GM15510 (cell line): Measurements from ENCODE around the gene S100Z.

Experiments used
- POLR2A ChIP-seq: IDR thresholded peaks from 3 replicates; pipeline ENCODE4 v1.6.1; 2011; ENCODE audit warnings: borderline replicate concordance; ENCODE audit not compliant: insufficient read length; ENCODE audit errors: extremely low read depth

Gene S100Z

GRCh38 chr5:76818844-76819831, 30.7 kb upstream of the S100Z start, which contains the start of gene F2RL1:
Gene F2RL1, plus strand, starts transcription at chr5:76819030. Its CDS starts 153 bp downstream, at chr5:76819183.
- TF ChIP-seq POLR2A = no peak

DNA sequence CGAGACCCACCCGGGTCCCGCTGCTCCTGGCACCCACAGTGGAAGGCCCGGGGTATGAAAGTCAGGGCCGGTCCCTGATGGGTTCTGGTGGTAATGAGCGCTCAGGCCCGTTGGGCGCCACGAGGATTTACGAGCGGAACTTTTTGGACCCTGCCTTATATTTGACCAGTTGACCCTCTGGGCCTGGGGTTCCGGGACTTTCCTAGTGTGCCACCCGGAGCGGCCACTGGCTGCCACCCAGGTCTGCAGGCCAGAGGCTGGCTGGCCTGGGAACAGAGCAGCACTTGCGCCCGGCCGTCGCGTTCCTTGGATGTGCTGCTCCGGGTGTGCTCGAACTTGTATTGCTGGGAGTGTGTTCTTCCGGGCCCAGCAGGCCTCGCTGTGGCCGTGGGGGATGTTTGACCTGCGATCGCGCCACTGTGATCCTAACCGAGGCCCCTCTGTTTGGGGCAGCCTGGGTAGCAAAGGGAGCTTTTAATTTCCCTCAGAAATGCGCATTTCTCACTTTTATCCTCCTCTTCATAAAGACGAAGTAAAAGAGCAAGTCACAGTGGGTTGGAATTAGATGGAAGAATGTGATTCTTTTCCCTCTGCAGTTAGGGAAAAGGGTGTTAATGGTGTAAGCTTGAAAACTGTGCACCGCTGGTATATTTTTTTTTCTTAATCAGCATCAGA, 29.8 kb upstream of the S100Z start:
- no peak for TF ChIP-seq POLR2A

DNA sequence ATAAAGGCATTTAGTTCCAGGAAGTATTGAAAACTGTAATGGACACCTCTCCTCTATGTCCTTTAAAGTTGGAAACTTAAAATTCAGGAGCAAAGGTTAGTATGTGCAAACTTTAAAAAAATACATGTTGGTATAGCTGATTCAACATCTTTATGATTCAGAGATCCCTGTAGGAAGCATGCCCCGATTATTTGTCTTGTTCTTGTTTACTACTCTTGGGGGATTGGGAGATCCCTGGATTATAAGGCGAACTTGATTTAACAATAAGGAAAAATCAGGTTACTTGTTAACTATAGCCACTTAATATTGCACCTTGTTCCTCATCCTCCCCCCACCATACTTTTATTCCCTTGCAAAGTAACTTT, 29.3 kb upstream of the S100Z start:
- no peak for TF ChIP-seq POLR2A

DNA sequence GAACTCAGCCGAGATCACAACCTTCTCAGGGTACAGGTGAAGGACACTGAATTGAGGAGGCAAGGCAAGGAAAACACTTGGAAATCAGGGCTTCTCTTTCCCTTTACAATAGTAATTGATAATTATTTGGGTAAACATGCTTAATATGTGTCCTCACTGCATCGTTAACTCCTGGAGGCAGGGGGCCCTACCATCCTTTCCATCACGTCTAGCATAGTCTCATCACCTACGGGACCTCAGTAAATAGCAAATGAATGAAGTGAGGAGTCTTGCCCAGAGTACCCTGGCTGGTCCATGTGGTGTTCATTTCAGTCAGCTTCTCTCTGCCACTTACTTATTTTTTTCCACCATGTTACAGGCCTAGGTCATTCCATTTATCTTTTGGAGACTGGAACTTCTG, 28.7 kb upstream of the S100Z start:
- TF ChIP-seq POLR2A = no peak

DNA sequence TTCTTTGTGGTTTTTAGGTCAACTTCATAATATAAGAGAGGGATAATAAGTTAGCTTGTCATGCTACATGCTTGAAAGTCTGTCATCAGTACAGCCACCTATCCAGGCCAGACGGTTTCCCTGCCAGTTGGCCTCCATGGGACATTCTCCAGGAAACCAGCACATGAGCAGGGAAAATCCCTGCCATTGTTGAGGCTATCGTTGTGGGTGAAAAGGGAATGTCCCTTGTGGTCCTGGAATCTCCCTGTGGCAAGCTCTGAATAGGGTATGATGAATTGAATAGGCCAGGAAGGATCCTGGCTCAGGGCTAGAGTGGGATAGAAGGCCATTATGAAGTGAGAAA, 18.7 kb upstream of the S100Z start:
- no peak for TF ChIP-seq POLR2A

DNA sequence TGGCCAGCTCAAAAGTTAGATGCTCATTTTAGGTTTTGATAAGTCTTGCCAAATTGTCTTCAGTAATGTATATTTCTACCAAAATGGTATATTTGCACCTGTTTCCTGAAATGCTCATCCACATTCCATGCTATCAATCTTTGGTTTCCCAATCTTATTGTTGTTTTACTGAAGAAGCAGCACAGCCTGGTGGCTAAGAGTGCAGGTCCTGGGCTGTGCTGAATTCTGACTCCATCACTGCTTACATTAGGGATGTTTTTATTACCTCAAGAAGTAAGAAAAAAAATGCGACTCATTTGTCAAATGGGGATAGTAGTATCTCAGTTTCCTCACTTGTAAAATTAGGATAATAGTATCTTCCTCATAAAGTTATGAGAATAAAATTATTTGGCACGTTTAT, 13.6 kb upstream of the S100Z start:
- TF ChIP-seq POLR2A = no peak

DNA sequence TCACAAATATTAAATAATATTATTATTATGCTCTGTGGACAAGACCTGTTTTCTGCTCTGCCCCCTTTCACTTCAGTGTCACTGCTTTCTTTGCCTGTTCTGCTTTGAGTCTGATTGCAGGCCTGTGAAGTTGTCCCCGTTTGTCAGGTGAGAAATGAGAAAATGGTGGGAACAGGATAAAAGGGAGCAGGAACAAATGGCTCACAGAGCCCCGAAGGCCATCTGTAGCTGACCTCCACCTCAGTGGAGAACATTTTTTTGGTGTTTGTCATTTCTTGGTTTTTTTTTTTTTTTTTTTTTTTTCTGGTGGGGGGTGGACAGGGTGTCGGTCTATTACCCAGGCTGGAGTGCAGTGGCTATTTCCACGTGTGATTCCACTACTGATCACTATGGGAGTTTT, 13.2 kb upstream of the S100Z start:
- TF ChIP-seq POLR2A = no peak

DNA sequence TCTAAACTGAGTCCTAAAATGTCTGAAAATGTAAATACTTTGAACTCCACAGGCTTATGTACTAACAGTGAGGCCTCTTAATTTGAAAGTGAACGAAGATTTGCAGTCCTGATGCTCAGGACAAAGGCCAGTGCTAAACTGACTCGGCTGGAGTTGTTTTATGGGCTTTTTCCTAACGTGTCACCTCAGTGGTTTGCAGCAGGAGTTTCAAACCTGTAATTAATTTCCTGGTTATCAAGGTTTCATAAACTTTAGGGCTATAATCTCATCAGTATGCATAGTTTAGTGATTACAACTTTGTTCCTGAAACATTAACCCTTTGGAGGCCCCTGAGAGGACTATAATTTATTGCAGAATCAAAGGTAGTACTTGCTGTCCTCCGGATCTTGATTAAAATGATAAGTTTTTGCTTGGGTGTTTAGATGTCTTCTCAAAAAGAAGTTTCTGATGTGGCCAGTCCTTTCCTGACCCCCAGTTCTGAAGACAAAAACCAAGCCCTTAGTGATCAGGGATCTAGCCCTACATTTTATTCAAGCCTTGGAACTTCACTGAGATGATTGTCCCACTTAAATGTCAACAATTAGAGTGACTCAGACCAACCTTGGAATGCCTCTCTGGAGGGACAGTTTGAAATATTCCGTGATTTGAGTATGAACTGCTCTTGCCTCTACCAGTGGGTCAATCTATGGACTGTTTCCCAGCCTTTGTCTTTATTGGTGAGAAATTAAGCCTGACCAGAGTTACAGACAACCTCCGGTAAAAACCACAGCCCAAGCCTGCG, 11.1 kb upstream of the S100Z start:
- TF ChIP-seq POLR2A = no peak

- no peak for TF ChIP-seq POLR2A
These were observed 8.5 kb upstream of the S100Z start for GRCh38 chr5:76841361-76841760.

DNA sequence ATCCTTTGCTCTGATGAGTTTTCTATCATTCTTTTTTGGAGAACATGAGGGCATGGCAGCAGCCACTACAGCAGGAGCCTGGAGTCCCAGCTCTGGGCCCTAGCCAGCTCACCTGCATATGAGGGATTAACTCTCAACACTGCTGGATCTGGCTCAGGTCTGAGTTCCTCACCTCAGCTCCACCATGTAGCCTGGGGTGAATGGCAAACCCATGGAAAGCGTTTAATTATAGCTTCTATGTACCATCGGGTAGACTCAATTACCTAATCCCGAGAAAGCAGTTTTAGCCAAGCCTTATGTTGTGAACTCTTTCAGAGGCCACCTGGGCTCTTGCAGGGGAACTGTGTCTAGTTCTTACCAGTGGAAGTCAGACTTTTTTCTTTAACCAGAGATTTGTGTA, 3.9 kb upstream of the S100Z start:
- no peak for TF ChIP-seq POLR2A

GRCh38 chr5:76850543-76851145, 830 bp downstream of the S100Z start:
- TF ChIP-seq POLR2A = no peak

- no peak for TF ChIP-seq POLR2A
These were observed 2.0 kb downstream of the S100Z start for GRCh38 chr5:76851728-76852369.

DNA sequence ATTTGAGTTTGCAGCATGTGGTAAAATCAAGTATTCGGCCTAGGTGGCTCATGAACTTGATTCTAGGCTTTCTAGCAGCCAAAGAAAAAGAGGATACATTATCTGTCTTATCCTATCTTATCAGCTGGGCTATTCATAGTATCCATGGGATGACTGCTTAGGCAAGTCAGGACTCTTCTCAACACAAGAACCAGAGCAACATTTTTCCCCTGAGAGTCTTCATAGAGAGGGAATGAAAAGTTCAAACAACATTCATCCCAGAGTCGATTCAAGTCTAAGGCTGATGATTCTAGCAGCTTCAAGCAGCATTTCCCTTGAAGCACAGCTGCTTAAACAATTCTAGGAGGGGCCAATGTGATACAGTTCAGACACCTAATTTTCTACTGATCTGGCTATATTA, 3.0 kb downstream of the S100Z start:
- no peak for TF ChIP-seq POLR2A

- no peak for TF ChIP-seq POLR2A
These were observed 4.8 kb downstream of the S100Z start for GRCh38 chr5:76854644-76855043.

DNA sequence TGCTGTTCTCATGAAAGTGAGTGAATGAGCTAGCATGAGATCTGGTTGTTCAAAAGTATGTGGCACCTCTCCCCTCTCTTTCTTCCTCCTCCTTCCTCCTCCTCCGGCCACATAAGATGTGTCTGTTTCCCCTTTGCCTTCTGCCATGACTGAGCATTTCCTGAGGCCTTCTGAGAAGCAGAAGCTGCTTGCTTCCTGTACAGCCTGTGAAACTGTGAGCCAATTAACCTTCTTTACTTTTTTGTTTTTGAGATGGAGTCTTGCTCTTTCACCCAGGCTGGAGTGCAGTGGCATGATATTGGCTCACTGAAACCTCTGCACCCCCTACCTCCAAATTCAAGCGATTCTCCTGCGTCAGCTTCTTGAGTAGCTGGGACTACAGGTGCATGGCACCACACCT, 6.1 kb downstream of the S100Z start:
- TF ChIP-seq POLR2A = no peak

GRCh38 chr5:76859591-76860247, 9.9 kb downstream of the S100Z start:
- no peak for TF ChIP-seq POLR2A
